Thymus (tissue), 11 donors: ENCODE results near the gene SLC31A1. TPM values are rescaled to one million over a fixed set of nuclear protein-coding genes. Genes with fewer than 3 reads are reported as not detected.

Source experiments
- DNase-seq, 9 donors: peaks; one replicate each; pipeline ENCODE4 v3.0.0-alpha.2; 2013; ENCODE audit warnings: low spot score in 9 of 9, low read depth in 6 of 9, missing footprints in 1 of 9
- H3K27ac ChIP-seq, 2 donors: one replicate each; pipeline ENCODE4 v1.5.1; 2013; ENCODE audit warnings: control low read depth in 1 of 2, low read depth in 1 of 2, low read length in 1 of 2, mild to moderate bottlenecking in 1 of 2, moderate library complexity in 1 of 2
- H3K27me3 ChIP-seq, 2 donors: one replicate each; pipeline ENCODE4 v1.5.1; 2013; ENCODE audit warnings: low read length in 1 of 2; ENCODE audit not compliant: control insufficient read depth in 2 of 2, insufficient read depth in 1 of 2
- H3K36me3 ChIP-seq, 2 donors: one replicate each; pipeline ENCODE4 v1.5.1; 2013; ENCODE audit warnings: low read length in 1 of 2, mild to moderate bottlenecking in 1 of 2, moderate library complexity in 1 of 2; ENCODE audit not compliant: control insufficient read depth in 2 of 2, insufficient read depth in 2 of 2
- H3K4me1 ChIP-seq, 2 donors: one replicate each; pipeline ENCODE4 v1.5.1; 2013; ENCODE audit warnings: low read length in 2 of 2; ENCODE audit not compliant: control insufficient read depth in 2 of 2, insufficient read depth in 2 of 2
- H3K4me3 ChIP-seq, 2 donors: one replicate each; pipeline ENCODE4 v1.5.1; 2013; ENCODE audit warnings: low read length in 2 of 2, control low read depth in 1 of 2, mild to moderate bottlenecking in 1 of 2
- H3K9me3 ChIP-seq, 2 donors: one replicate each; pipeline ENCODE4 v1.5.1; 2013; ENCODE audit warnings: low read length in 1 of 2, mild to moderate bottlenecking in 1 of 2; ENCODE audit not compliant: control insufficient read depth in 2 of 2, insufficient read depth in 1 of 2
- WGBS: extraction: QIAGEN DNeasy Blood & Tissue Kit; methylation state at CpG from one replicate; pipeline ENCODE4 v1.1.7; 2013; 5-methylcytosine and 5-hydroxymethylcytosine counted together
- polyA plus RNA-seq: library from polyadenylated mRNA; stranded (reverse); fragments of 200-250 nt; gene quantifications from one replicate; pipeline ENCODE4 v1.2.3, GENCODE V29; 2013
- total RNA-seq: library from RNA; stranded (reverse); fragments of 120-200 nt; gene quantifications from one replicate; pipeline ENCODE4 v1.2.4, GENCODE V29; 2013
- donor health status: healthy.

The SLC31A1 gene
- total and polyA plus RNA-seq, 2 donors = 5.4 to 6.4 TPM

- peaks cover 4 to 6% of the 10 kb centered on the region in 2 donors for H3K4me1 ChIP-seq
- peaks cover 3 to 11% of the 10 kb centered on the region in 2 donors for H3K36me3 ChIP-seq
- H3K27ac ChIP-seq = no peak overlapping the region
- H3K27me3 ChIP-seq = no peaks in the 10 kb centered on the region
- H3K4me3 ChIP-seq = no peak overlapping the region
- WGBS = 68% methylated on average over 3 of the region's 3 CpGs
- H3K9me3 ChIP-seq = no peaks in the 10 kb centered on the region
- no peak for DNase-seq
These were observed 6.2 kb upstream of the SLC31A1 start for GRCh38 chr9:113215132-113215531.

GRCh38 chr9:113216406-113216805 lies 4.9 kb upstream of the SLC31A1 start:
- WGBS = 96% methylated on average over 3 of the region's 3 CpGs

GRCh38 chr9:113219186-113219936 lies 2.0 kb upstream of the SLC31A1 start:
- no peaks in the 10 kb centered on the region for H3K36me3 ChIP-seq
- H3K4me1 ChIP-seq = peaks cover 12 to 19% of the 10 kb centered on the region in 2 donors
- no peak overlapping the region for H3K4me3 ChIP-seq
- H3K27me3 ChIP-seq = no peaks in the 10 kb centered on the region
- peak in 1 of 9 donors; percentile 12 for DNase-seq
- 53% methylated on average over 3 of the region's 3 CpGs for WGBS
- H3K9me3 ChIP-seq = no peaks in the 10 kb centered on the region
- H3K27ac ChIP-seq = no peak overlapping the region

More at GRCh38 chr9:113216406-113216805, 4.9 kb upstream of the SLC31A1 start:
- Histone ChIP-seq H3K9me3 (no peaks in the 10 kb centered on the region), H3K4me1 (peaks cover 6 to 8% of the 10 kb centered on the region in 2 donors), H3K27ac (no peak overlapping the region), H3K27me3 (no peaks in the 10 kb centered on the region), H3K36me3 (peaks cover 0 to 3% of the 10 kb centered on the region in 2 donors), H3K4me3 (no peak overlapping the region)
- no peak for DNase-seq

- Histone ChIP-seq H3K27me3 (no peaks in the 10 kb centered on the region), H3K9me3 (no peaks in the 10 kb centered on the region), H3K36me3 (no peaks in the 10 kb centered on the region), H3K4me3 (peak overlapping the region; percentile 59 to 92), H3K4me1 (peaks cover 12 to 19% of the 10 kb centered on the region in 2 donors), H3K27ac (peak overlapping the region in 1 of 2 donors; percentile 82)
- peak in 1 of 9 donors; percentile 26 for DNase-seq
- WGBS = 46% methylated on average over 1 of the region's 1 CpG
These were observed 1.4 kb upstream of the SLC31A1 start for GRCh38 chr9:113219969-113220368.

- Histone ChIP-seq H3K27ac (peak overlapping the region; percentile 56 to 82), H3K4me1 (peaks cover 12 to 19% of the 10 kb centered on the region in 2 donors), H3K27me3 (no peaks in the 10 kb centered on the region), H3K4me3 (peak overlapping the region; percentile 59 to 92), H3K9me3 (no peaks in the 10 kb centered on the region), H3K36me3 (no peaks in the 10 kb centered on the region)
- WGBS = 12% methylated on average over 11 of the region's 11 CpGs
- no peak for DNase-seq
These were observed 809 bp upstream of the SLC31A1 start for GRCh38 chr9:113220467-113221002.

GRCh38 chr9:113221800-113222481 lies 597 bp downstream of the SLC31A1 start:
- Histone ChIP-seq H3K36me3 (no peaks in the 10 kb centered on the region), H3K27me3 (no peaks in the 10 kb centered on the region), H3K9me3 (no peaks in the 10 kb centered on the region), H3K4me1 (peaks cover 12 to 19% of the 10 kb centered on the region in 2 donors), H3K4me3 (peak overlapping the region; percentile 59 to 92), H3K27ac (peak overlapping the region; percentile 40 to 85)
- 26% methylated on average over 20 of the region's 20 CpGs for WGBS
- DNase-seq = no peak

GRCh38 chr9:113222482-113222841 lies 1.1 kb downstream of the SLC31A1 start:
- 91% methylated on average over 5 of the region's 5 CpGs for WGBS
- H3K4me1 ChIP-seq = peaks cover 12 to 19% of the 10 kb centered on the region in 2 donors
- H3K4me3 ChIP-seq = peak overlapping the region in 1 of 2 donors; percentile 13
- no peaks in the 10 kb centered on the region for H3K9me3 ChIP-seq
- no peaks in the 10 kb centered on the region for H3K36me3 ChIP-seq
- DNase-seq = peak in 1 of 9 donors; percentile 7
- H3K27me3 ChIP-seq = no peaks in the 10 kb centered on the region
- H3K27ac ChIP-seq = peak overlapping the region in 1 of 2 donors; percentile 9

- H3K27me3 ChIP-seq = no peaks in the 10 kb centered on the region
- no peak overlapping the region for H3K4me3 ChIP-seq
- WGBS = 97% methylated on average over 2 of the region's 2 CpGs
- no peaks in the 10 kb centered on the region for H3K9me3 ChIP-seq
- DNase-seq = no peak
- no peaks in the 10 kb centered on the region for H3K36me3 ChIP-seq
- no peak overlapping the region for H3K27ac ChIP-seq
- peaks cover 12 to 23% of the 10 kb centered on the region in 2 donors for H3K4me1 ChIP-seq
These were observed 2.6 kb downstream of the SLC31A1 start for GRCh38 chr9:113223963-113224362.

GRCh38 chr9:113227436-113227835 lies 6.1 kb downstream of the SLC31A1 start:
- no peak for DNase-seq
- no peak overlapping the region for H3K27ac ChIP-seq
- 0% methylated on average over 1 of the region's 1 CpG for WGBS
- H3K4me3 ChIP-seq = no peak overlapping the region
- no peaks in the 10 kb centered on the region for H3K27me3 ChIP-seq
- H3K9me3 ChIP-seq = no peaks in the 10 kb centered on the region
- H3K36me3 ChIP-seq = no peaks in the 10 kb centered on the region
- peaks cover 3 to 6% of the 10 kb centered on the region in 2 donors for H3K4me1 ChIP-seq
